ENCODE results near the gene HPS1. TPM values are rescaled to one million over a fixed set of nuclear protein-coding genes. Genes with fewer than 3 reads are reported as not detected.
A peak's percentile ranks its signal among the peaks of the same experiment; 100 is the strongest.

Gene HPS1
- total and polyA plus RNA-seq, 10 donors: 49.5 to 132 (median 89.5) TPM

DNA sequence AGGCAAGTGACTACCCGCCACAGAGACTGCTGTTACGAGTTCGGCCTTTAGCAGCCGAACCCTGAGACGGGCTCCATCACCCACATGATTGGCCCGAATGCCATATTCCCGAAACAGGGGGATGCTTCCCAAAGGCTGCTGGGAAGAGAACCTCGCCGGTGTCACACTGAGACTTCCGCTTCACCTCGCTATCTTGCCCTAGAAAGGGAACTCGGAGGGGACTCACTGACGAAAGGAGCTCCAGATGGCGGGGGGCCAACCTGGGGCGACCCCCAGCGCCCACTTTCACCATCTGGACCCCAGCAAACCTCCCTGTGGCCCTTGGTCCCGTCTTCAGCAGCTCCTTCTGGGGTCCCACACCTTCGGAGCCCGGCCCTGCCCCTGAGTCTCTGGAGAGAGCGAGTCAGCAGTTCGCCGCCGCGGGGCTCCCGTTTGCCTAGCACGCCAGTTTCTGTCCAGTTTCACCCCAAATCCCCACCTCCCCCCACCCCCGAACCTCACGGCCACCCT, 529 bp downstream of the HPS1 start:
- 2 to 10% (median 6%) methylated on average over 20 to 28 of the region's 28 CpGs for WGBS, 5 donors
- peak; percentile 92 for DNase-seq
- Histone ChIP-seq H3K9me3 (no peaks in the 10 kb centered on the region), H3K27me3 (replicated peaks in 1 of 7) (no peaks in the 10 kb centered on the region), H3K27ac (peak overlapping the region; percentile 88 to 94 (median 92)), H3K4me1 (peaks cover 17 to 64% (median 45%) of the 10 kb centered on the region in 6 donors), H3K36me3 (peaks cover 0 to 44% (median 33%) of the 10 kb centered on the region in 6 donors), H3K4me3 (peak overlapping the region; percentile 70 to 87 (median 74))
- TF ChIP-seq POLR2AphosphoS5 (IDR thresholded peaks at IDR 0.05): no peak
- TF ChIP-seq CTCF (IDR thresholded peaks at IDR 0.05 in 8 of 11, conservative IDR thresholded peaks at IDR 0.05 in 3 of 11): peak in 1 of 11 experiments; percentile 6
- intact Hi-C loops (cut with DNase I; ENCODE audit: low total_unique reads): no loop called here

- Histone ChIP-seq H3K27ac (peak overlapping the region in 6 of 8 donors; percentile 90 to 94 (median 92)), H3K4me3 (peak overlapping the region in 6 of 8 donors; percentile 70 to 87 (median 74)), H3K9me3 (no peaks in the 10 kb centered on the region), H3K4me1 (peaks cover 17 to 64% (median 46%) of the 10 kb centered on the region in 6 donors), H3K27me3 (replicated peaks in 1 of 7) (no peaks in the 10 kb centered on the region), H3K36me3 (peaks cover 0 to 53% (median 39%) of the 10 kb centered on the region in 6 donors)
- intact Hi-C loops (cut with DNase I; ENCODE audit: low total_unique reads): no loop called here
- no peak for TF ChIP-seq POLR2AphosphoS5 (IDR thresholded peaks at IDR 0.05)
- TF ChIP-seq POLR2A (IDR thresholded peaks at IDR 0.05): no peak
- no peak for TF ChIP-seq CTCF (IDR thresholded peaks at IDR 0.05 in 8 of 11, conservative IDR thresholded peaks at IDR 0.05 in 3 of 11)
- no peak for DNase-seq
- WGBS, 5 donors: 83 to 91% (median 86%) methylated on average over 10 of the region's 10 CpGs
Observed at GRCh38 chr10:98445200-98445812, 1.4 kb downstream of the HPS1 start.

DNA sequence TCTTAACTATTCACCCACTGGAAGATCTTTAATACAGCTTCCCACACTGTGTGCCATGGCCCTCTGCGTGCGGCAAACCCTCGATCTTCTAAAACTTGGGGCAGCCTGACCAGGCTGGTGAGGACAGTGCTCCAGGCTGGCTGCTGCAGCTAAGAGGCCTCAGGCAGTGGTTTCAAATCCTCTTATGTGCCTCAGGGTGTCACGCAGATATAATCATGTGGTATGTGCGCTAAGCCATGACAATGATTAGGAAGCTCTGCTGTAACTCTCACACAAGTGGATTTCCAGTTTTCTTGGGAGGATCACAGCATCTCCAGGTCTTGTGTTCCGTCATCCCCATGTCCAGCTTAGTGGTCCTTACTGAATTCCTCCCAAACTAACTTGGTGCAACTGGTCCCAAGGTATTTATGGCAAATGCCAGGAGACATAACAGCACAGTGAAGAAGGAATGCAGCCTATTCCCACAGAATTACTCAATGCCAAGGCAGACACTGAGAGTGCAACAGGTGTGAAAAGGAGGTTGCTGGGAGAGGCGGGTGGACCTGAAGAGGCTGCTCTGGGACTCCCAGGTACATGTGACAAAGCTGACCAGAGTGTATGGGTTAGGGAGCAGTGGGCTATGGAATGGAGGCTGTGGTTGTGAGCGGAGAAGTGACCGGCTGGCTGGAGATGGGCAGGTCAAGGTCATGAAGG, 2.3 kb downstream of the HPS1 start:
- 80 to 86% (median 84%) methylated on average over 9 of the region's 9 CpGs for WGBS, 5 donors
- Histone ChIP-seq H3K4me3 (peak overlapping the region in 1 of 8 donors; percentile 87), H3K27me3 (replicated peaks in 1 of 7) (no peaks in the 10 kb centered on the region), H3K27ac (peak overlapping the region in 4 of 8 donors; percentile 20 to 94 (median 92)), H3K4me1 (peaks cover 17 to 64% (median 46%) of the 10 kb centered on the region in 6 donors), H3K36me3 (peaks cover 0 to 61% (median 47%) of the 10 kb centered on the region in 6 donors), H3K9me3 (no peaks in the 10 kb centered on the region)
- TF ChIP-seq POLR2AphosphoS5 (IDR thresholded peaks at IDR 0.05) (peak in 2 of 3 donors; percentile 42 to 54), POLR2A (IDR thresholded peaks at IDR 0.05) (no peak)
- intact Hi-C loops (cut with DNase I; ENCODE audit: low total_unique reads): no loop called here
- no peak for DNase-seq

DNA sequence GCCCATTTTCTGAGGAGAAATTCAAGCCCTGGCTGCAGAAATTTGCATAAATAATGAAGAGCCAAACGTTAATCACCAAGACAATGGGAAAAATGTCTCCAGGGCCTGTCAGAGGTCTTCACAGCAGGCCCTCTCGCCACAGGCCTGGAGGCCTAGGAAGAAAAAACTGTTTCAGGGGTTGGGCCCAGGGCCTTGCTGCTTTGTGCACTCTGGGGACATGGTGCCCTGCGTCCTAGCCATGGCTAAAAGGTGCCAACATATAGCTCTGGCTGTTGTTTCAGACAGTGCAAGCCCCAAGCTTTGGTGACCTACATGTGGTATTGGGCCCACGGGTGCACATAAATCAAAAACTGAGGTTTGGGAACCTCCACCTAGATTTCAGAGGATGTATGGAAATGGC, 8.0 kb downstream of the HPS1 start:
- Histone ChIP-seq H3K27me3 (replicated peaks in 1 of 7) (no peaks in the 10 kb centered on the region), H3K4me3 (no peak overlapping the region), H3K9me3 (peaks cover 0 to under 1% (median 0%) of the 10 kb centered on the region in 8 donors), H3K36me3 (peaks cover 3 to 100% (median 71%) of the 10 kb centered on the region in 6 donors), H3K27ac (no peak overlapping the region), H3K4me1 (peaks cover 0 to 31% (median 14%) of the 10 kb centered on the region in 6 donors)
- TF ChIP-seq CTCF (IDR thresholded peaks at IDR 0.05 in 8 of 11, conservative IDR thresholded peaks at IDR 0.05 in 3 of 11) (no peak), POLR2A (IDR thresholded peaks at IDR 0.05) (no peak), POLR2AphosphoS5 (IDR thresholded peaks at IDR 0.05) (no peak)
- DNase-seq: no peak
- WGBS, 5 donors: 83 to 96% (median 95%) methylated on average over 3 to 4 of the region's 4 CpGs
- intact Hi-C loops (cut with DNase I; ENCODE audit: low total_unique reads): no loop called here
